Measurements from ENCODE around the gene NCAN.

Gene NCAN

DNA sequence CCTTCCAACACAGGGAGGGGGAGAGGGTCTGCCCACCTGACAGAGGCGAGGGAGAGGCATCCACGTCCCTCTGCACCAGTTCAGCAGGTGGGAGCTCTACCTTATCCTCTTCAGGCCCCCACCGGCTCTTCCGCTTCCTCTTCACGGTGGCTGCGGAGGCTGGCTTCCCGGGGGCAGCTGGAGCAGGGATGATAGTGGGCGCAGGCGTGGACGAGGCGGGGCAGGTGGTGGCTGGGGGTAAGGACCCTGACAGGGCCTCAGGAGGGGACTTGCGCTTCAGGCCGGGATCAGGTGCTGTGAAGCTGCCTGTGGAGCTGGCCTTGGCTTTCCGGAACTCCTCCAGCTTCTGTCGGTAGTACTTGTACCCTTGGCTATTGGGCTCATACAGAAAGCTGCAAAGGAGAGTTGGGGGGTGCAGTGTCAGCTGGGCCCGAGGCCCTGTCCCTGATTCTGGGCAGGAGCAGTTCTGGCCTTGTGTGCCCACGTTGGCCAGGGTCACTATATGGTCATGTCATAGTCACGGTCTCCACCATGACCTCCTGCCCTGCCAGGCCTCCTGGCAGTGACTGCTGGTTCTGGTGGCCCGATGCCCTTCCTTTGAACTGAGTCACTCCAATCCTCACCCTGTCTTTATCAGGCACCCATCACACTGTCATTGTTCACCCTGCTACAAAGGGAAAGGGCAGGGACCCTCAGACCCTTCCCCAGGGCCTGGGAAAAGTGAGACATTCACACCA lies 85.4 kb downstream of the NCAN start:
- no peak for DNase-seq

DNA sequence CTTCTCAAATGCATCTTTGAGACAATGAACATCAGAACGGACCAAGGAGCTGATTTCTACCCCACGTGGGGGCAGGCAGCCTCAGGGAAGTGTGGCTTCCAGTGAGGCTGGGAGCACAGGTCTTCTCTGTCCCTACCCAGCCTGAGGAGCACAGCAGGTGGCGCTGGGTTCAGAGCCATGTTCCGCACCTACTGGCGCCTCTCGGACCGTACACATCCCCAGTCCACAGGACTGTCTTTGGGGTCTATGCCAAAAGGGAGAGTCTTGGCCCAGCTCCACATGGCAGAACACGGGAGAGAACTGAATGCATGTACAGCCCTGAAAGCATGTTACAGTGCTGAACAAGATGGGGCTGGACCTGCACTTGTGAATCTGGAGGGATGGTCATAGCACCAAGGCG lies 86.0 kb downstream of the NCAN start:
- no peak for DNase-seq

DNA sequence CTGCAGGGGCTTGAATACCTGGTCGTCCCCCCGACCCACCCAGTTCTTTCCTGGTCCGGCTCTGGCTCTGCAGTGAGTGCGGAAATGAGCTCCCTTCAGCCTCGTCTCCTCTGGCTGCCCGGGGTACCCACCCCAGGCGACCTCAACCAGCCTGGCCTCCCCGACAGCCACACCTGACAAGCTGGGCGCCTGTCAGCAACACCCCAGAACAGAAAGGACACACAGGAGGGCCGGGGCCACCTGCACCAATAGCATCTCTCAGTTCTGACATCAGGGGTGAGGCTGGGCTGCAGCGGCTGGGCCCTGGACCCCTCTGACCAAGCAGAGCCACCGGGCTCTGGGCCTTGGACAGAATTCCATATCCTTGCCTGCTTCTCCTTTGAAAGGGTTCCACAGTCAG lies 88.9 kb downstream of the NCAN start:
- no peak for DNase-seq
